Effector memory CD4-positive, alpha-beta T cell (primary cell): ENCODE data around the gene FXYD1.
"Not testable (repeated sequence)": the region's sequence is repeated elsewhere in the genome, so short reads cannot be mapped to it uniquely, and the experiment has no call there.

Source experiments
- DNase-seq, 3 donors: peaks; one replicate each; pipeline ENCODE4 v3.0.0-alpha.2; 2020
- H3K27ac ChIP-seq: 2 replicates; pipeline ENCODE4 v1.7.0; 2013; ENCODE audit warnings: mild to moderate bottlenecking, low read length, moderate library complexity; ENCODE audit not compliant: insufficient read depth, poor library complexity, severe bottlenecking
- H3K27me3 ChIP-seq: replicated peaks from 2 replicates; pipeline ENCODE4 v1.7.0; 2013; ENCODE audit warnings: mild to moderate bottlenecking, low read length; ENCODE audit not compliant: insufficient read depth, control insufficient read depth, poor library complexity, severe bottlenecking
- H3K36me3 ChIP-seq: 2 replicates; pipeline ENCODE4 v1.7.0; 2013; ENCODE audit warnings: mild to moderate bottlenecking, low read length, moderate library complexity; ENCODE audit not compliant: control insufficient read depth, insufficient read depth
- H3K4me1 ChIP-seq: 2 replicates; pipeline ENCODE4 v1.7.0; 2013; ENCODE audit warnings: low read length, mild to moderate bottlenecking; ENCODE audit not compliant: control insufficient read depth, insufficient read depth, poor library complexity, severe bottlenecking
- H3K4me3 ChIP-seq: 2 replicates; pipeline ENCODE4 v1.7.0; 2013; ENCODE audit warnings: low read length, low read depth, mild to moderate bottlenecking; ENCODE audit not compliant: insufficient read depth, poor library complexity, severe bottlenecking
- H3K9me3 ChIP-seq: 2 replicates; pipeline ENCODE4 v1.7.0; 2013; ENCODE audit warnings: mild to moderate bottlenecking, low read length, moderate library complexity; ENCODE audit not compliant: control insufficient read depth

Gene FXYD1

GRCh38 chr19:35124098-35125060 is 14.2 kb upstream of the FXYD1 start:
- Histone ChIP-seq H3K4me3 (peak overlapping the region; percentile 55), H3K9me3 (no peaks in the 10 kb centered on the region), H3K27ac (peak overlapping the region; percentile 30), H3K27me3 (no peaks in the 10 kb centered on the region), H3K4me1 (peaks cover 5% of the 10 kb centered on the region), H3K36me3 (no peaks in the 10 kb centered on the region)
- DNase-seq = peak; percentile 68 to 82 (median 70)

- H3K27me3 ChIP-seq = no peaks in the 10 kb centered on the region
- H3K4me3 ChIP-seq = no peak overlapping the region
- H3K9me3 ChIP-seq = no peaks in the 10 kb centered on the region
- no peaks in the 10 kb centered on the region for H3K36me3 ChIP-seq
- no peak for DNase-seq
- H3K4me1 ChIP-seq = peaks cover 5% of the 10 kb centered on the region
- H3K27ac ChIP-seq = no peak overlapping the region
Observed at GRCh38 chr19:35125270-35125717, 13.3 kb upstream of the FXYD1 start.

GRCh38 chr19:35125749-35126623 is 12.6 kb upstream of the FXYD1 start:
- no peaks in the 10 kb centered on the region for H3K27me3 ChIP-seq
- H3K27ac ChIP-seq = no peak overlapping the region
- no peak overlapping the region for H3K4me3 ChIP-seq
- H3K9me3 ChIP-seq = no peaks in the 10 kb centered on the region
- H3K36me3 ChIP-seq = no peaks in the 10 kb centered on the region
- peaks cover 5% of the 10 kb centered on the region for H3K4me1 ChIP-seq
- DNase-seq = no peak

GRCh38 chr19:35126624-35126959 is 12.0 kb upstream of the FXYD1 start:
- no peak overlapping the region for H3K4me3 ChIP-seq
- peaks cover 5% of the 10 kb centered on the region for H3K4me1 ChIP-seq
- H3K9me3 ChIP-seq = no peaks in the 10 kb centered on the region
- DNase-seq = no peak
- H3K27ac ChIP-seq = no peak overlapping the region
- H3K36me3 ChIP-seq = no peaks in the 10 kb centered on the region
- H3K27me3 ChIP-seq = no peaks in the 10 kb centered on the region

GRCh38 chr19:35127871-35128270 is 10.8 kb upstream of the FXYD1 start:
- H3K36me3 ChIP-seq = no peaks in the 10 kb centered on the region
- DNase-seq = no peak
- H3K4me3 ChIP-seq = no peak overlapping the region
- no peaks in the 10 kb centered on the region for H3K27me3 ChIP-seq
- H3K27ac ChIP-seq = no peak overlapping the region
- no peaks in the 10 kb centered on the region for H3K9me3 ChIP-seq
- H3K4me1 ChIP-seq = peaks cover 5% of the 10 kb centered on the region

- Histone ChIP-seq H3K4me3 (no peak overlapping the region), H3K4me1 (peaks cover 5% of the 10 kb centered on the region), H3K9me3 (no peaks in the 10 kb centered on the region), H3K36me3 (no peaks in the 10 kb centered on the region), H3K27ac (no peak overlapping the region), H3K27me3 (no peaks in the 10 kb centered on the region)
- DNase-seq = no peak
Observed at GRCh38 chr19:35128398-35129057, 10.1 kb upstream of the FXYD1 start.

- not testable (repeated sequence) for DNase-seq, H3K4me1 ChIP-seq, H3K27me3 ChIP-seq, H3K27ac ChIP-seq, H3K4me3 ChIP-seq, H3K9me3 ChIP-seq, H3K36me3 ChIP-seq
Observed at GRCh38 chr19:35129724-35130274, 8.8 kb upstream of the FXYD1 start.

GRCh38 chr19:35130761-35131720 is 7.6 kb upstream of the FXYD1 start:
- DNase-seq = no peak
- H3K4me1 ChIP-seq = no peaks in the 10 kb centered on the region
- no peak overlapping the region for H3K27ac ChIP-seq
- H3K9me3 ChIP-seq = no peaks in the 10 kb centered on the region
- H3K36me3 ChIP-seq = no peaks in the 10 kb centered on the region
- H3K4me3 ChIP-seq = no peak overlapping the region
- no peaks in the 10 kb centered on the region for H3K27me3 ChIP-seq

- H3K27ac ChIP-seq = no peak overlapping the region
- no peaks in the 10 kb centered on the region for H3K27me3 ChIP-seq
- no peaks in the 10 kb centered on the region for H3K9me3 ChIP-seq
- no peak overlapping the region for H3K4me3 ChIP-seq
- H3K4me1 ChIP-seq = no peaks in the 10 kb centered on the region
- DNase-seq = no peak
- H3K36me3 ChIP-seq = no peaks in the 10 kb centered on the region
Observed at GRCh38 chr19:35132254-35132653, 6.4 kb upstream of the FXYD1 start.
